Memory B cell (primary cell): ENCODE results near the gene UFL1.
"Not testable (repeated sequence)": the region's sequence is repeated elsewhere in the genome, so short reads cannot be mapped to it uniquely, and the experiment has no call there.

Source experiments
- ATAC-seq: fragments of 150-1000 bp; cut with Tn5 transposase; 2 replicates; pipeline ENCODE4 v1.10.0; 2021; ENCODE audit warnings: low read depth, mild to moderate bottlenecking, moderate library complexity
- DNase-seq, 2 donors: peaks; one replicate each; pipeline ENCODE4 v3.0.0; 2022; ENCODE audit warnings: low spot score in 2 of 2
- H3K27ac Mint-ChIP-seq: one replicate; pipeline ENCODE4 v1.8.0; 2022; ENCODE audit warnings: mild to moderate bottlenecking, moderate library complexity, mixed read lengths
- H3K27me3 Mint-ChIP-seq: one replicate; pipeline ENCODE4 v1.8.0; 2022; ENCODE audit warnings: mixed read lengths
- H3K36me3 Mint-ChIP-seq: one replicate; pipeline ENCODE4 v1.8.0; 2022; ENCODE audit warnings: mild to moderate bottlenecking, mixed read lengths
- H3K4me1 Mint-ChIP-seq: one replicate; pipeline ENCODE4 v1.8.0; 2022; ENCODE audit warnings: mixed read lengths
- H3K4me3 Mint-ChIP-seq: one replicate; pipeline ENCODE4 v1.8.0; 2022; ENCODE audit warnings: mild to moderate bottlenecking, moderate library complexity, mixed read lengths
- H3K9me3 Mint-ChIP-seq: one replicate; pipeline ENCODE4 v1.8.0; 2022; ENCODE audit warnings: mixed read lengths

Gene UFL1

GRCh38 chr6:96542702-96543101, 21.1 kb downstream of the UFL1 start:
- Mint-ChIP-seq H3K4me3 (no peak overlapping the region), H3K4me1 (no peaks in the 10 kb centered on the region), H3K36me3 (peaks cover 38% of the 10 kb centered on the region), H3K27ac (no peak overlapping the region), H3K9me3 (no peaks in the 10 kb centered on the region), H3K27me3 (no peaks in the 10 kb centered on the region)
- peak; percentile 59 for ATAC-seq
- no peak for DNase-seq

DNA sequence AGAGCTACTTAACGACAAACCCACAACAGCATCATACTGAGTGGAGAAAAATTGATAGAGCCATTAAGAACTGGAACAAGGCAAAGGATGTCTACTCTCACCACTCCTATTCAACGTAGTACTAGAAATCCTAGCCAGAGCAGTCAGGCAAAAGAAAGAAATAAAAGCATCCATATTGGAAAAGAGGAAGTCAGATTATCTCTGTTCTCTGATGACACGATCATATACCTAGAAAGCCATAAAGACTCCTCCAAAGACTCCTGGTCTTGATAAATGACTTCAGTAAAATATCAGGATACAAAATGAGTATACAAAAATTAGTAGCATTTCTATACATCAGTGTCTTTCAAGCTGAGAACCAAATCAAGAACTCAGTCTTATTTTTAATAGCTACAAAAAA, 24.3 kb downstream of the UFL1 start:
- ATAC-seq (no peak), DNase-seq (no peak)
- H3K4me3 Mint-ChIP-seq, result no peak overlapping the region
- H3K27ac Mint-ChIP-seq, result no peak overlapping the region
- H3K9me3 Mint-ChIP-seq, result no peaks in the 10 kb centered on the region
- H3K4me1 Mint-ChIP-seq, result no peaks in the 10 kb centered on the region
- peaks cover 38% of the 10 kb centered on the region for H3K36me3 Mint-ChIP-seq
- H3K27me3 Mint-ChIP-seq, result no peaks in the 10 kb centered on the region

DNA sequence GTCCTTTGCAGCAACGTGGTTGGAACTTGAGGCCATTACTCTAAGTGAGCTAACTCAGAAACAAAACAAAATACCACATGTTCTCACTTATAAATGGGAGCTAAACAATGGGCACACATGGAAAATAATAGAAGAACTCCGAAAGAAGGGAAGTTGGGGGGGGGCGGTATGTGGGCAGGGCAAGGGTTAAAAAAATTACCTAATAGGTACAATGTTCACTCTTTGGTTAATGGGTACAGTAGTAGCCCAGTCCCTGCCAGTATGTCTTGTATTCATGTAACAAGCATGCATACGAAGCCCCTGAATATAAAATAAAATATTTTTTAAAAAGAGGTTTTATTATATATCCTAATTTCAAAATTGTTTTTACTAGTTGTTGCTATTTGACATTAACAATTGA, 26.0 kb downstream of the UFL1 start:
- ATAC-seq, result no peak
- H3K4me3 Mint-ChIP-seq, result no peak overlapping the region
- H3K4me1 Mint-ChIP-seq, result no peaks in the 10 kb centered on the region
- peaks cover 40% of the 10 kb centered on the region for H3K36me3 Mint-ChIP-seq
- H3K27ac Mint-ChIP-seq, result no peak overlapping the region
- no peaks in the 10 kb centered on the region for H3K27me3 Mint-ChIP-seq
- no peak for DNase-seq
- H3K9me3 Mint-ChIP-seq, result no peaks in the 10 kb centered on the region

GRCh38 chr6:96554558-96554957, 33.0 kb downstream of the UFL1 start:
- no peak overlapping the region for H3K27ac Mint-ChIP-seq
- H3K4me3 Mint-ChIP-seq, result no peak overlapping the region
- no peaks in the 10 kb centered on the region for H3K9me3 Mint-ChIP-seq
- H3K36me3 Mint-ChIP-seq, result peaks cover 32% of the 10 kb centered on the region
- H3K4me1 Mint-ChIP-seq, result no peaks in the 10 kb centered on the region
- DNase-seq (no peak), ATAC-seq (no peak)
- no peaks in the 10 kb centered on the region for H3K27me3 Mint-ChIP-seq

GRCh38 chr6:96559740-96560139, 38.1 kb downstream of the UFL1 start:
- DNase-seq, H3K4me1 Mint-ChIP-seq, H3K27ac Mint-ChIP-seq, H3K27me3 Mint-ChIP-seq, H3K4me3 Mint-ChIP-seq, H3K36me3 Mint-ChIP-seq, ATAC-seq, H3K9me3 Mint-ChIP-seq: not testable (repeated sequence)

- H3K9me3 Mint-ChIP-seq, result peaks cover 2% of the 10 kb centered on the region
- no peak within 1 kb of the TSS for H3K27ac Mint-ChIP-seq
- ATAC-seq (no peak), DNase-seq (no peak)
- H3K27me3 Mint-ChIP-seq, result no peaks in the 10 kb centered on the region
- H3K36me3 Mint-ChIP-seq, result no peaks in the 10 kb centered on the region
- H3K4me3 Mint-ChIP-seq, result no peak within 1 kb of the TSS
- no peaks in the 10 kb centered on the region for H3K4me1 Mint-ChIP-seq
Measured at GRCh38 chr6:96562886-96563285, 41.3 kb downstream of the UFL1 start, which contains the start of gene FHL5. TSS of gene FHL5 (plus strand) at chr6:96563128. CDS start at chr6:96603614, 40,486 bp downstream.

- Mint-ChIP-seq H3K27me3 (peaks cover under 1% of the 10 kb centered on the region), H3K4me1 (no peaks in the 10 kb centered on the region), H3K36me3 (no peaks in the 10 kb centered on the region), H3K4me3 (no peak overlapping the region), H3K9me3 (peaks cover 3% of the 10 kb centered on the region), H3K27ac (no peak overlapping the region)
- ATAC-seq, result no peak
- DNase-seq, result no peak
Measured at GRCh38 chr6:96563853-96564252, 42.2 kb downstream of the UFL1 start.

DNA sequence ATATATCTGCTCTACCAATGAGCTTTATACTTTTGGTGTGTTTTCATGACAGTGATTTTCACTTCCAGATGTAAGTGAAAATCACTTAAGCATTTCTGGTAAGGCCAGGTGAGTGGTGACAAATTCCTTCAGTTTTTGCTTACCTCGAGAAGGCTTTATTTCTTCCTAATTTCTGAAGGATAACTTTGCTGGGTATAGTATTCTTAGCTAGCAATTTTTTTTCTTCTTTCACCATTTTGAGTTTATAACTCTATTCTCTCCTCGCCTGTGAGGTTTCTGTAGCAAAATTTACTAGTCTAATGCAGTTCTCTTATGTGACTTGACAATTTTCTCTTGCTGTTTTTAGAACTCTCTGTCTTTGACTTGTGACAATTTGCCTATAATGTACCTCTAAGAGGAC, 48.4 kb downstream of the UFL1 start:
- H3K27me3 Mint-ChIP-seq, result peaks cover 9% of the 10 kb centered on the region
- no peaks in the 10 kb centered on the region for H3K4me1 Mint-ChIP-seq
- no peak for ATAC-seq
- no peak overlapping the region for H3K27ac Mint-ChIP-seq
- peaks cover 7% of the 10 kb centered on the region for H3K36me3 Mint-ChIP-seq
- peaks cover 18% of the 10 kb centered on the region for H3K9me3 Mint-ChIP-seq
- no peak for DNase-seq
- H3K4me3 Mint-ChIP-seq, result no peak overlapping the region

- H3K36me3 Mint-ChIP-seq, result peaks cover 7% of the 10 kb centered on the region
- peaks cover 16% of the 10 kb centered on the region for H3K9me3 Mint-ChIP-seq
- no peak overlapping the region for H3K4me3 Mint-ChIP-seq
- no peaks in the 10 kb centered on the region for H3K4me1 Mint-ChIP-seq
- DNase-seq, result no peak
- peaks cover 12% of the 10 kb centered on the region for H3K27me3 Mint-ChIP-seq
- H3K27ac Mint-ChIP-seq, result no peak overlapping the region
- ATAC-seq, result no peak
Measured at GRCh38 chr6:96571551-96571950, 49.9 kb downstream of the UFL1 start.

DNA sequence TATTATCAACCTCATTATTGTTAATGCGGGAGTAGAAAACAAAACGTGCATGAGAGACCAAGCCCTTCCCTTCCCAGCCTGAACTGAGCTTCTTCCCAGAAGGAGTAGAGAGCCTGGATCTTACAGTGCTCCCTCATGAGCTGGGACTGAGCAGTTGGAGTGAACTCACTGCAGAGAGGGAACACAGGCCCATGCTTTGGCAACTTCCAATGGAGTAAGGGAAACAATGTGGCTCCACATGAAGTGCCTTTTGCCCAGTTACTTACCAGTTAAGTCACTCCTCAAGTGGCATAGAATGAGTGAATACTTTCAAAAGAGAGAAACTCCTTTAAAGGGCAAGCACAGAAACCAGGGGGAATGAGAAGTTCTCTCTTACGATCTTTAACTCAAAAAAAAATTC, 53.8 kb downstream of the UFL1 start:
- no peak overlapping the region for H3K27ac Mint-ChIP-seq
- ATAC-seq (no peak), DNase-seq (no peak)
- H3K4me1 Mint-ChIP-seq, result no peaks in the 10 kb centered on the region
- peaks cover 2% of the 10 kb centered on the region for H3K36me3 Mint-ChIP-seq
- H3K9me3 Mint-ChIP-seq, result peaks cover 4% of the 10 kb centered on the region
- peaks cover 9% of the 10 kb centered on the region for H3K27me3 Mint-ChIP-seq
- no peak overlapping the region for H3K4me3 Mint-ChIP-seq

GRCh38 chr6:96576221-96576620, 54.6 kb downstream of the UFL1 start:
- H3K4me3 Mint-ChIP-seq, result no peak overlapping the region
- H3K9me3 Mint-ChIP-seq, result no peaks in the 10 kb centered on the region
- H3K36me3 Mint-ChIP-seq, result no peaks in the 10 kb centered on the region
- H3K4me1 Mint-ChIP-seq, result no peaks in the 10 kb centered on the region
- peaks cover 9% of the 10 kb centered on the region for H3K27me3 Mint-ChIP-seq
- no peak for DNase-seq
- no peak overlapping the region for H3K27ac Mint-ChIP-seq
- no peak for ATAC-seq

GRCh38 chr6:96582021-96582420, 60.4 kb downstream of the UFL1 start:
- H3K27me3 Mint-ChIP-seq, result peaks cover 8% of the 10 kb centered on the region
- H3K36me3 Mint-ChIP-seq, result no peaks in the 10 kb centered on the region
- H3K4me1 Mint-ChIP-seq, result no peaks in the 10 kb centered on the region
- H3K4me3 Mint-ChIP-seq, result no peak overlapping the region
- peaks cover 2% of the 10 kb centered on the region for H3K9me3 Mint-ChIP-seq
- no peak overlapping the region for H3K27ac Mint-ChIP-seq
- ATAC-seq (no peak), DNase-seq (no peak)

DNA sequence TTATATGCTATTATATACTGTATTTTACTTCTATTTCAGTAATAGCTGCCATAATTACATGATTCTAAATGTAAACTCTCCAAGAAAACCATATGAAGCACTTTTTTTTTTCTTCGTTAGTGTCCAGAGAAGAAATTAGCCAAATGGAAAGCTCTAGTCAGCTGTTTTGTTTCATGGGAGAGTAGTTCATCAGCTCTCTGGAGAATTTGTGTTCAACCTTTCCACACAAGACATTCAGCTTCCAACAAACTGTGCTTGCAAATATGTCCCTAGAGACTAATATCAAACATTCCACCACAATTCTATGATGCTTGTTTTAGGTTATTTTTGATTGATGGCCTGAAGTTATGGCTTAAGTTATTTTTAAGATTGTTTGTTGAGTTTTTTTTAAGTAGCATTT, 60.8 kb downstream of the UFL1 start:
- no peak for DNase-seq
- no peaks in the 10 kb centered on the region for H3K4me1 Mint-ChIP-seq
- H3K4me3 Mint-ChIP-seq, result no peak overlapping the region
- H3K36me3 Mint-ChIP-seq, result no peaks in the 10 kb centered on the region
- H3K27ac Mint-ChIP-seq, result no peak overlapping the region
- ATAC-seq, result no peak
- H3K27me3 Mint-ChIP-seq, result peaks cover 5% of the 10 kb centered on the region
- H3K9me3 Mint-ChIP-seq, result peaks cover 2% of the 10 kb centered on the region

- no peak for ATAC-seq
- no peaks in the 10 kb centered on the region for H3K9me3 Mint-ChIP-seq
- H3K27me3 Mint-ChIP-seq, result peaks cover 2% of the 10 kb centered on the region
- H3K4me3 Mint-ChIP-seq, result no peak overlapping the region
- peaks cover under 1% of the 10 kb centered on the region for H3K4me1 Mint-ChIP-seq
- no peaks in the 10 kb centered on the region for H3K36me3 Mint-ChIP-seq
- no peak overlapping the region for H3K27ac Mint-ChIP-seq
- DNase-seq, result no peak
Measured at GRCh38 chr6:96604420-96604819, 82.8 kb downstream of the UFL1 start.
